CD4-positive, alpha-beta T cell treated with Interferon alpha-2 for 1 hour (primary cell): ENCODE data around the gene CHML.

Source experiments
- DNase-seq, 2 donors: peaks; one replicate each; pipeline ENCODE4 v3.0.0-alpha.2; 2020 to 2022

Gene CHML

GRCh38 chr1:241645199-241645598 lies 5.0 kb upstream of the CHML start:
- no peak for DNase-seq

GRCh38 chr1:241644259-241644658 lies 4.1 kb upstream of the CHML start:
- no peak for DNase-seq

- no peak for DNase-seq
Observed at GRCh38 chr1:241642593-241642944, 2.4 kb upstream of the CHML start.

- DNase-seq, result no peak
Observed at GRCh38 chr1:241641773-241642592, 1.8 kb upstream of the CHML start.

GRCh38 chr1:241640867-241641622 lies 876 bp upstream of the CHML start:
- peak in 1 of 2 donors; percentile 3 for DNase-seq

GRCh38 chr1:241639623-241640148 lies 483 bp downstream of the CHML start:
- no peak for DNase-seq

GRCh38 chr1:241638909-241639622 lies 1.1 kb downstream of the CHML start:
- DNase-seq, result peak in 1 of 2 donors; percentile 25

- DNase-seq, result no peak
Observed at GRCh38 chr1:241638099-241638682, 2.0 kb downstream of the CHML start.

GRCh38 chr1:241637604-241638003 lies 2.6 kb downstream of the CHML start:
- no peak for DNase-seq

- no peak for DNase-seq
Observed at GRCh38 chr1:241637046-241637590, 3.1 kb downstream of the CHML start.

GRCh38 chr1:241636291-241636690 lies 3.9 kb downstream of the CHML start:
- DNase-seq, result no peak

- no peak for DNase-seq
Observed at GRCh38 chr1:241635556-241636152, 4.5 kb downstream of the CHML start.

GRCh38 chr1:241632987-241633386 lies 7.2 kb downstream of the CHML start:
- no peak for DNase-seq

GRCh38 chr1:241631674-241632073 lies 8.5 kb downstream of the CHML start:
- no peak for DNase-seq

GRCh38 chr1:241630899-241631298 lies 9.3 kb downstream of the CHML start:
- DNase-seq, result no peak

- DNase-seq, result no peak
Observed at GRCh38 chr1:241630476-241630875, 9.7 kb downstream of the CHML start.

GRCh38 chr1:241630005-241630404 lies 10.2 kb downstream of the CHML start:
- no peak for DNase-seq

GRCh38 chr1:241627453-241628259 lies 12.5 kb downstream of the CHML start:
- peak; percentile 45 to 73 for DNase-seq

GRCh38 chr1:241624935-241625334 lies 15.2 kb downstream of the CHML start:
- no peak for DNase-seq

- DNase-seq, result no peak
Observed at GRCh38 chr1:241622669-241623068, 17.5 kb downstream of the CHML start.

GRCh38 chr1:241617426-241617825 lies 22.7 kb downstream of the CHML start:
- DNase-seq, result no peak
